A549 (cell line): ENCODE measurements around the gene TIMM17A. TPM values are rescaled to one million over a fixed set of nuclear protein-coding genes. Genes with fewer than 3 reads are reported as not detected.
A peak's percentile ranks its signal among the peaks of the same experiment; 100 is the strongest.

Source experiments
- BHLHE40 ChIP-seq: IDR thresholded peaks from 2 replicates; pipeline ENCODE4 v1.6.1; 2012; ENCODE audit warnings: low read depth, low read length, inconsistent platforms
- CBX2 ChIP-seq: fragments of 200-600 bp; sonication (generic); IDR thresholded peaks from 2 replicates; pipeline ENCODE4 v1.6.1; 2016; ENCODE audit warnings: low read depth, mild to moderate bottlenecking, borderline replicate concordance
- CBX8 ChIP-seq: fragments of 200-600 bp; sonication (generic); IDR thresholded peaks from 2 replicates; pipeline ENCODE4 v1.6.1; 2016
- CHD2 ChIP-seq: fragments of 150-350 bp; IDR thresholded peaks from 2 replicates; pipeline ENCODE4 v1.6.1; 2014; ENCODE audit warnings: low read length; ENCODE audit not compliant: partially characterized antibody
- CHD4 ChIP-seq: fragments of 200-600 bp; sonication (generic); IDR thresholded peaks from 2 replicates; pipeline ENCODE4 v1.6.1; 2016; ENCODE audit warnings: antibody characterized with exemption, mild to moderate bottlenecking, borderline replicate concordance
- FOSB ChIP-seq: fragments of 250-450 bp; sonication (Bioruptor Pico); IDR thresholded peaks from 2 replicates; pipeline ENCODE4 v1.5.0; 2020; ENCODE audit warnings: mild to moderate bottlenecking, moderate library complexity
- FOSL2 ChIP-seq, 2 experiments: fragments of 450-650 bp in 1 of 2; fragments of >200 bp in 1 of 2; sonication (Bioruptor Twin) in 1 of 2; formaldehyde crosslinking; IDR thresholded peaks; 2 replicates each; pipeline versions ENCODE4 v1.5.0 to v1.6.1; 2016 to 2020; ENCODE audit warnings: mild to moderate bottlenecking in 1 of 2, moderate library complexity in 1 of 2
- HEYL ChIP-seq: fragments of 250-450 bp; sonication (Bioruptor Pico); IDR thresholded peaks from 2 replicates; pipeline ENCODE4 v1.8.0; 2021; ENCODE audit warnings: mild to moderate bottlenecking, moderate library complexity
- HOXB5 ChIP-seq: fragments of 250-450 bp; sonication (Bioruptor Pico); IDR thresholded peaks from 2 replicates; pipeline ENCODE4 v1.5.0; 2020; ENCODE audit warnings: mild to moderate bottlenecking, moderate library complexity
- JUN ChIP-seq, 2 experiments: fragments of >200 bp; sonication (Bioruptor Twin); formaldehyde crosslinking; IDR thresholded peaks; 2 replicates in 1 of 2; 3 replicates in 1 of 2; pipeline ENCODE4 v1.6.1; 2016 to 2017
- JUNB ChIP-seq: fragments of >200 bp; sonication (Bioruptor Twin); formaldehyde crosslinking; IDR thresholded peaks from 2 replicates; pipeline ENCODE4 v1.6.1; 2016
- KDM1A ChIP-seq: fragments of 200-600 bp; sonication (generic); IDR thresholded peaks from 2 replicates; pipeline ENCODE4 v1.6.1; 2016; ENCODE audit warnings: low read depth, mild to moderate bottlenecking
- MAFK ChIP-seq: fragments of 450-650 bp; IDR thresholded peaks from 2 replicates; pipeline ENCODE4 v1.6.1; 2014; ENCODE audit not compliant: partially characterized antibody
- MAZ ChIP-seq: fragments of 150-350 bp; IDR thresholded peaks from 2 replicates; pipeline ENCODE4 v1.6.1; 2014; ENCODE audit warnings: antibody characterized with exemption, low read depth, low read length, borderline replicate concordance
- NFE2L2 ChIP-seq: fragments of 150-350 bp; conservative IDR thresholded peaks from 2 replicates; pipeline ENCODE4 v1.6.1; 2014; ENCODE audit warnings: low read length
- NPAS2 ChIP-seq: fragments of 250-450 bp; sonication (Bioruptor Pico); IDR thresholded peaks from 2 replicates; pipeline ENCODE4 v1.8.0; 2022; ENCODE audit warnings: mild to moderate bottlenecking, moderate library complexity, borderline replicate concordance
- POLR2AphosphoS2 ChIP-seq: conservative IDR thresholded peaks from 2 replicates; pipeline ENCODE4 v1.6.1; 2012; ENCODE audit warnings: low read length, improper control_type of control experiment, inconsistent platforms
- RFX5 ChIP-seq: fragments of 450-650 bp; IDR thresholded peaks from 2 replicates; pipeline ENCODE4 v1.7.1; 2014; ENCODE audit warnings: antibody characterized with exemption, mild to moderate bottlenecking, moderate library complexity
- RNF2 ChIP-seq: fragments of 200-600 bp; sonication (generic); IDR thresholded peaks from 2 replicates; pipeline ENCODE4 v1.6.1; 2016; ENCODE audit warnings: low read depth, mild to moderate bottlenecking, antibody characterized with exemption, moderate library complexity, borderline replicate concordance
- SREBF2 ChIP-seq: fragments of 450-650 bp; IDR thresholded peaks from 2 replicates; pipeline ENCODE4 v1.6.1; 2014; ENCODE audit warnings: mild to moderate bottlenecking, moderate library complexity
- TFCP2L1 ChIP-seq: fragments of 250-450 bp; sonication (Bioruptor Pico); IDR thresholded peaks from 2 replicates; pipeline ENCODE4 v1.5.0; 2021; ENCODE audit warnings: mild to moderate bottlenecking
- TP53 ChIP-seq: fragments of 250-450 bp; sonication (Bioruptor Pico); IDR thresholded peaks from 2 replicates; pipeline ENCODE4 v1.5.0; 2021; ENCODE audit warnings: mild to moderate bottlenecking, moderate library complexity
- ZC3H11A ChIP-seq: fragments of 450-650 bp; IDR thresholded peaks from 2 replicates; pipeline ENCODE4 v1.6.1; 2014; ENCODE audit warnings: antibody characterized with exemption, mild to moderate bottlenecking
- ZFP36 ChIP-seq: fragments of 450-650 bp; IDR thresholded peaks from 2 replicates; pipeline ENCODE4 v1.6.1; 2014; ENCODE audit warnings: borderline replicate concordance; ENCODE audit not compliant: partially characterized antibody
- ZNF302 ChIP-seq: fragments of 250-450 bp; sonication (Bioruptor Pico); IDR thresholded peaks from 2 replicates; pipeline ENCODE4 v1.9.0; 2021; ENCODE audit warnings: inconsistent platforms, mild to moderate bottlenecking, moderate library complexity
- polyA plus RNA-seq, 4 experiments: library from polyadenylated mRNA; depleted of rRNA in 3 of 4; stranded (reverse); fragments of >200 nt; fragmentation: RNase III in 1 of 4; extraction: RNeasy Plus Mini Kit Qiagen cat#74134 plus additional on column Dnase treatment in 1 of 4; gene quantifications; 2 replicates in 3 of 4; 3 replicates in 1 of 4; pipeline ENCODE4 v1.2.3, GENCODE V29; 2011 to 2017
- TF ChIP-seq, protein P1 (sequence below): fragments of 200-600 bp; sonication (generic); IDR thresholded peaks from 2 replicates; pipeline ENCODE4 v1.6.1; 2016; ENCODE audit warnings: antibody characterized with exemption, mild to moderate bottlenecking, moderate library complexity
- TF ChIP-seq, protein P2 (sequence below): fragments of >200 bp; sonication (Bioruptor Twin); formaldehyde crosslinking; IDR thresholded peaks from 3 replicates; pipeline ENCODE4 v1.6.1; 2016

The TIMM17A gene
- polyA plus RNA-seq, 2 of the 4 experiments (the other 2 are of a cell fraction): 127 to 134 TPM

DNA sequence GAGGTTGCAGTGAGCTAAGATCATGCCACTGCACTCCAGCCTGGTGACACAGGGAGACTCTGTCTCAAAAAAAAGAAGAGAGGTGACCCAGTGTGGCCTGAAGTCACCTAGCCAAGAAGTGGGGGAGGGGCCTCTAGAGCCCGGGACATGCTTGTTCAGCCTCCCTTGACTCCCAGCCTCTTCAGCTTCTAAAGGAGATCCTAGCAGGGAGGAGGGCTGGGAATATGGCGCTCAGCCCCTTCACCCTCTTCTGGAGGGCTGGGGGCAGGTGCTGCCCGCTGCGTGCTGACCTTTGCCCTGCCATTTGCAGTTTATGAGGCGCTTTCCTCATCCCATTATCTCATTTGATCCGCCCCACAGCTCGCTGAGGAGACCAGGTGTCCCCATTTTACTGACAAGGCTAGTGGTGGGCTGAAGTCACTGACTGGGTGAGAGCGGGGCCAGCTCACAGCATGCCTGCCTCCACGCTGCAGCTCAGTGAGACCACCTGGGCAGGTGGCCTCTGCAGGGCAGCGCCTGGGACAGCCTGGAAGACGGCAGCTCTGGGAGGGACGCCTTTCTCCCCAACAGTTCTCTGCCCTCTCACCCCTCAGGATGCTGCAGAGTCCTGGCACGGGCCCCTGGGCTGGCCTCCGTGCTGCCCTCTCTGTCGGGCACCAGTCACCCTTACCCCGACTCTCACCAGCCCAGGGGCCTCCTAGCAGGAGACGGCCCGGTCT is 62.6 kb downstream of the TIMM17A start (continued):
- TF ChIP-seq, protein P1, sequence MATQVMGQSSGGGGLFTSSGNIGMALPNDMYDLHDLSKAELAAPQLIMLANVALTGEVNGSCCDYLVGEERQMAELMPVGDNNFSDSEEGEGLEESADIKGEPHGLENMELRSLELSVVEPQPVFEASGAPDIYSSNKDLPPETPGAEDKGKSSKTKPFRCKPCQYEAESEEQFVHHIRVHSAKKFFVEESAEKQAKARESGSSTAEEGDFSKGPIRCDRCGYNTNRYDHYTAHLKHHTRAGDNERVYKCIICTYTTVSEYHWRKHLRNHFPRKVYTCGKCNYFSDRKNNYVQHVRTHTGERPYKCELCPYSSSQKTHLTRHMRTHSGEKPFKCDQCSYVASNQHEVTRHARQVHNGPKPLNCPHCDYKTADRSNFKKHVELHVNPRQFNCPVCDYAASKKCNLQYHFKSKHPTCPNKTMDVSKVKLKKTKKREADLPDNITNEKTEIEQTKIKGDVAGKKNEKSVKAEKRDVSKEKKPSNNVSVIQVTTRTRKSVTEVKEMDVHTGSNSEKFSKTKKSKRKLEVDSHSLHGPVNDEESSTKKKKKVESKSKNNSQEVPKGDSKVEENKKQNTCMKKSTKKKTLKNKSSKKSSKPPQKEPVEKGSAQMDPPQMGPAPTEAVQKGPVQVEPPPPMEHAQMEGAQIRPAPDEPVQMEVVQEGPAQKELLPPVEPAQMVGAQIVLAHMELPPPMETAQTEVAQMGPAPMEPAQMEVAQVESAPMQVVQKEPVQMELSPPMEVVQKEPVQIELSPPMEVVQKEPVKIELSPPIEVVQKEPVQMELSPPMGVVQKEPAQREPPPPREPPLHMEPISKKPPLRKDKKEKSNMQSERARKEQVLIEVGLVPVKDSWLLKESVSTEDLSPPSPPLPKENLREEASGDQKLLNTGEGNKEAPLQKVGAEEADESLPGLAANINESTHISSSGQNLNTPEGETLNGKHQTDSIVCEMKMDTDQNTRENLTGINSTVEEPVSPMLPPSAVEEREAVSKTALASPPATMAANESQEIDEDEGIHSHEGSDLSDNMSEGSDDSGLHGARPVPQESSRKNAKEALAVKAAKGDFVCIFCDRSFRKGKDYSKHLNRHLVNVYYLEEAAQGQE: no peak; the same call in 1 of the 2 replicates
- TF ChIP-seq FOSB (CRISPR knock-in tag): peak; percentile 97
- peak; percentile 40 to 75; a peak in 2 of 5 replicates for TF ChIP-seq JUN (IDR thresholded peaks at IDR 0.05)
- TF ChIP-seq HOXB5 (CRISPR knock-in tag): peak; percentile 88
- TF ChIP-seq CBX2: no peak
- TF ChIP-seq POLR2AphosphoS2: peak; percentile 98
- no peak; the same call in 1 of the 2 replicates for TF ChIP-seq HEYL (CRISPR knock-in tag)
- no peak for TF ChIP-seq TP53 (CRISPR knock-in tag)
- no peak; the same call in 1 of the 2 replicates for TF ChIP-seq MAZ
- no peak for TF ChIP-seq ZFP36
- TF ChIP-seq SREBF2: no peak
- TF ChIP-seq CHD4: no peak
- no peak for TF ChIP-seq FOSL2 (IDR thresholded peaks at IDR 0.05)
- peak; percentile 34 for TF ChIP-seq FOSL2 (CRISPR knock-in tag; IDR thresholded peaks at IDR 0.05)
- TF ChIP-seq BHLHE40: no peak
- no peak for TF ChIP-seq RFX5
- no peak for TF ChIP-seq NFE2L2
- no peak; the same call in 1 of the 2 replicates for TF ChIP-seq NPAS2
- TF ChIP-seq CBX8: no peak
- peak; percentile 84 for TF ChIP-seq TFCP2L1 (CRISPR knock-in tag)
- no peak for TF ChIP-seq JUNB
- TF ChIP-seq, protein P2, sequence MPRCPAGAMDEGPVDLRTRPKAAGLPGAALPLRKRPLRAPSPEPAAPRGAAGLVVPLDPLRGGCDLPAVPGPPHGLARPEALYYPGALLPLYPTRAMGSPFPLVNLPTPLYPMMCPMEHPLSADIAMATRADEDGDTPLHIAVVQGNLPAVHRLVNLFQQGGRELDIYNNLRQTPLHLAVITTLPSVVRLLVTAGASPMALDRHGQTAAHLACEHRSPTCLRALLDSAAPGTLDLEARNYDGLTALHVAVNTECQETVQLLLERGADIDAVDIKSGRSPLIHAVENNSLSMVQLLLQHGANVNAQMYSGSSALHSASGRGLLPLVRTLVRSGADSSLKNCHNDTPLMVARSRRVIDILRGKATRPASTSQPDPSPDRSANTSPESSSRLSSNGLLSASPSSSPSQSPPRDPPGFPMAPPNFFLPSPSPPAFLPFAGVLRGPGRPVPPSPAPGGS: no peak
- TF ChIP-seq KDM1A: no peak
- peak; percentile 30 for TF ChIP-seq CHD2
- TF ChIP-seq MAFK: peak; percentile 22
- TF ChIP-seq ZNF302 (CRISPR knock-in tag): peak; percentile 67
- no peak for TF ChIP-seq RNF2
- no peak for TF ChIP-seq ZC3H11A
